ENCODE measurements around the gene ST3GAL6. TPM values are rescaled to one million over a fixed set of nuclear protein-coding genes. Genes with fewer than 3 reads are reported as not detected.

ST3GAL6 gene
- total and polyA plus RNA-seq, 8 donors: 10.9 to 30.8 (median 18.8) TPM

DNA sequence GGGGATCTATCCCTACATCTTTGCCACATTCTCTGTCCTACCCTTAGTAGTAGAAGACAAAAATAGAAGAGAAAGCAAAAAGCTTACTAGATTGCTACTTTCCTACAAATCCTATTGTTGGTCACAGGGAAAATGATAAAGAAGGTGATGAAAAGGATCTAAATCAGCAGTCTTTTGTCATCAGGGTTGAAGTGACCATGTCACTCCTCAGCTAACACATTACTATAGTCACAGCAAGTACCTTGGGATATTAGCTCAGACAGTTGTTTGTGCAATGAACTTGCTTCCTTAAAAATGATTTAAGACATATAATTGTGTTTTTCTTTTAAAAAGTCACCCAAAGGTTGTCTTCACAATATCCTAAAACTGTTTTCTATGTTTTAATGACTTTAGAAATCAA lies 6.3 kb downstream of the ST3GAL6 start:
- peaks cover 0 to 48% of the 10 kb centered on the region in 2 donors for H3K4me1 ChIP-seq
- H3K36me3 ChIP-seq: peaks cover 0 to 22% of the 10 kb centered on the region in 2 donors
- H3K9me3 ChIP-seq: no peaks in the 10 kb centered on the region
- no peaks in the 10 kb centered on the region for H3K27me3 ChIP-seq
- H3K4me3 ChIP-seq: no peak overlapping the region
- TF ChIP-seq, protein P1, sequence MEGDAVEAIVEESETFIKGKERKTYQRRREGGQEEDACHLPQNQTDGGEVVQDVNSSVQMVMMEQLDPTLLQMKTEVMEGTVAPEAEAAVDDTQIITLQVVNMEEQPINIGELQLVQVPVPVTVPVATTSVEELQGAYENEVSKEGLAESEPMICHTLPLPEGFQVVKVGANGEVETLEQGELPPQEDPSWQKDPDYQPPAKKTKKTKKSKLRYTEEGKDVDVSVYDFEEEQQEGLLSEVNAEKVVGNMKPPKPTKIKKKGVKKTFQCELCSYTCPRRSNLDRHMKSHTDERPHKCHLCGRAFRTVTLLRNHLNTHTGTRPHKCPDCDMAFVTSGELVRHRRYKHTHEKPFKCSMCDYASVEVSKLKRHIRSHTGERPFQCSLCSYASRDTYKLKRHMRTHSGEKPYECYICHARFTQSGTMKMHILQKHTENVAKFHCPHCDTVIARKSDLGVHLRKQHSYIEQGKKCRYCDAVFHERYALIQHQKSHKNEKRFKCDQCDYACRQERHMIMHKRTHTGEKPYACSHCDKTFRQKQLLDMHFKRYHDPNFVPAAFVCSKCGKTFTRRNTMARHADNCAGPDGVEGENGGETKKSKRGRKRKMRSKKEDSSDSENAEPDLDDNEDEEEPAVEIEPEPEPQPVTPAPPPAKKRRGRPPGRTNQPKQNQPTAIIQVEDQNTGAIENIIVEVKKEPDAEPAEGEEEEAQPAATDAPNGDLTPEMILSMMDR (IDR thresholded peaks at IDR 0.05): no peak
- intact Hi-C loops (cut with DNase I): no loop called here
- ATAC-seq (no peak), DNase-seq (no peak)
- H3K27ac ChIP-seq: peak overlapping the region in 1 of 2 donors; percentile 25

DNA sequence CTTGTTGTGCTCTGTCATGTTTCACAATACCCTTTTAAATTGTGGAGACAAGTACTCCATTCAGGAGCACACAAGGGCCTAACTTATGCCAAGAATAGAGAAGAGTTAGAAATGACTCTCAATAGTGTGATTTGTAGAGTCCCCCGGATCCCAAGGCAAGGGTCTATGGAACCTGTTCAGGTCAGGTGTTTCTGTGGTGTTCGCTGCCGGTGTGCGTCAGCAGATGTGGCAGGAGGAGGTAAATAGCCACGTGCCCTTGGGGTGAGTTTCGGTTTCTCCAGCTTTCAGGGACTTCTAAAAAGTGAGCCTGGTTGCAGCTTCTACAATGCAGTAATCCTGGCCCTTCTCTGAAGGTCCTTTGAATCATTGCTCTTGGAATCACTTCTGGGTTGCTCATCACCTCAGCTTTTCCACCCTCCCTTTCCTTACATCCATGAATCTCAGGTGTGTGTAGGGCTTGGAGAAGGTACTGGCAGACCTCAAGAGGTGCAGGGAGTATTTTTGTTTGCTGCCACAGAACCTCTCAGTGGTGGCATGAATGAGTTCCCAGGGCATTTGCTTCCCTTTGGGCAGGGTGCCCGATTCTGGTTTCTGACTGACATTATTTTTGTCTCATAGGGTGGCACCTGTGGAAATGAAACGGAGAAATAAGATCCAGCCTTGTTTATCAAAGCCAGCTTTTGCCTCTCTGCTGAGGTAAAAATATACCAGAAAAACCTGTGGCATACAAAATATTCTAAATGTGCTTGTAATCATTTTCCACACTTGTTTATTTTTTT lies 7.3 kb downstream of the ST3GAL6 start:
- no peak overlapping the region for H3K4me3 ChIP-seq
- peak in 1 of 4 donors; percentile 55 for DNase-seq
- TF ChIP-seq, protein P1 (IDR thresholded peaks at IDR 0.05): no peak
- peaks cover 0 to 32% of the 10 kb centered on the region in 2 donors for H3K36me3 ChIP-seq
- ATAC-seq: peak; percentile 86
- H3K27ac ChIP-seq: peak overlapping the region; percentile 40 to 53
- H3K4me1 ChIP-seq: peaks cover 0 to 39% of the 10 kb centered on the region in 2 donors
- intact Hi-C loops (cut with DNase I): no loop called here
- H3K27me3 ChIP-seq: no peaks in the 10 kb centered on the region
- H3K9me3 ChIP-seq: no peaks in the 10 kb centered on the region

- Histone ChIP-seq H3K36me3 (peaks cover 0 to 46% of the 10 kb centered on the region in 2 donors), H3K27me3 (no peaks in the 10 kb centered on the region), H3K4me1 (peaks cover 0 to 40% of the 10 kb centered on the region in 2 donors), H3K4me3 (no peak overlapping the region), H3K9me3 (no peaks in the 10 kb centered on the region), H3K27ac (no peak overlapping the region)
- DNase-seq (no peak), ATAC-seq (no peak)
- TF ChIP-seq, protein P1 (IDR thresholded peaks at IDR 0.05): no peak
- intact Hi-C loops (cut with DNase I): no loop called here
These were observed 8.9 kb downstream of the ST3GAL6 start for GRCh38 chr3:98772022-98772421.

GRCh38 chr3:98775459-98776139 lies 12.5 kb downstream of the ST3GAL6 start:
- intact Hi-C loops (cut with DNase I): no loop called here
- Histone ChIP-seq H3K4me1 (peaks cover 10 to 46% of the 10 kb centered on the region in 2 donors), H3K27me3 (no peaks in the 10 kb centered on the region), H3K27ac (no peak overlapping the region), H3K36me3 (peaks cover 0 to 45% of the 10 kb centered on the region in 2 donors), H3K9me3 (no peaks in the 10 kb centered on the region), H3K4me3 (no peak overlapping the region)
- DNase-seq (no peak), ATAC-seq (no peak)
- TF ChIP-seq, protein P1 (IDR thresholded peaks at IDR 0.05): no peak

- TF ChIP-seq, protein P1 (IDR thresholded peaks at IDR 0.05): no peak
- intact Hi-C loops (cut with DNase I): no loop called here
- DNase-seq: no peak
- Histone ChIP-seq H3K4me3 (no peak overlapping the region), H3K36me3 (peaks cover 0 to 45% of the 10 kb centered on the region in 2 donors), H3K27me3 (no peaks in the 10 kb centered on the region), H3K27ac (no peak overlapping the region), H3K9me3 (no peaks in the 10 kb centered on the region), H3K4me1 (peaks cover 10 to 45% of the 10 kb centered on the region in 2 donors)
- ATAC-seq: no peak
These were observed 13.0 kb downstream of the ST3GAL6 start for GRCh38 chr3:98776140-98776493.

Data from left lung (tissue), 10 donors.